HepG2 (cell line): ENCODE results near the gene ANKRD40. TPM values are rescaled to one million over a fixed set of nuclear protein-coding genes. Genes with fewer than 3 reads are reported as not detected.
A peak's percentile ranks its signal among the peaks of the same experiment; 100 is the strongest.

ENCODE experiments used
- ATAC-seq: fragments of 200-7000 bp; cut with Tn5 transposase; 3 replicates; pipeline ENCODE4 v1.9.1; 2020; ENCODE audit warnings: mild to moderate bottlenecking, moderate library complexity
- BruUV-seq: library from RNA; stranded (reverse); fragments of 400-500 nt; replicated peaks from 2 replicates; lab custom pipeline; 2021; lab: Mats Ljungman, UMichigan
- CTCF ChIA-PET: fragments of 300-600 bp; formaldehyde crosslinking; extraction: SDS; loops from one replicate; lab custom pipeline; 2021; ENCODE audit warnings: low total read pairs, inconsistent platforms, low intra/inter-chr PET ratio; lab: Yijun Ruan, JAX
- POLR2A ChIA-PET: fragments of 350-600 bp; sonication (Branson Sonifier 250); formaldehyde crosslinking; loops from one replicate; lab custom pipeline; 2020; ENCODE audit warnings: antibody characterized with exemption, inconsistent platforms; lab: Yijun Ruan, JAX
- DNase-seq: peaks from one replicate; pipeline ENCODE4 v3.0.0-alpha.2; 2015; ENCODE audit warnings: low spot score
- FAIRE-seq: peaks from 3 replicates; lab custom pipeline; 2011; peaks lifted over from hg19 to GRCh38; lab: Jason Lieb, UNC
- H2AFZ ChIP-seq: one replicate; pipeline ENCODE4 v1.6.1; 2011; ENCODE audit warnings: low read length, inconsistent platforms
- H3K27ac ChIP-seq: fragments of 300-600 bp; 3 replicates; pipeline ENCODE4 v1.8.0; 2011; ENCODE audit warnings: mixed run types, mild to moderate bottlenecking, mixed read lengths, low read length, inconsistent platforms; ENCODE audit not compliant: insufficient read depth; ENCODE audit errors: extremely low read length
- H3K27me3 ChIP-seq, 2 experiments: fragments of 200-600 bp in 1 of 2; 2 replicates in 1 of 2; 3 replicates in 1 of 2; pipeline versions ENCODE4 v1.6.0 to v1.8.0; 2011; ENCODE audit warnings: low read length in 2 of 2, mild to moderate bottlenecking in 2 of 2, moderate library complexity in 2 of 2, inconsistent platforms in 1 of 2; ENCODE audit not compliant: insufficient read depth in 2 of 2, control insufficient read depth in 1 of 2
- H3K36me3 ChIP-seq, 2 experiments: fragments of 200-600 bp in 1 of 2; replicated peaks in 1 of 2; 2 replicates in 1 of 2; 3 replicates in 1 of 2; pipeline versions ENCODE4 v1.5.1 to v1.8.0; 2011; ENCODE audit warnings: low read length in 2 of 2, inconsistent platforms in 1 of 2; ENCODE audit not compliant: insufficient read depth in 2 of 2, control insufficient read depth in 1 of 2
- H3K4me1 ChIP-seq: 2 replicates; pipeline ENCODE4 v1.5.1; 2012; ENCODE audit warnings: low read length, inconsistent platforms; ENCODE audit not compliant: insufficient read depth
- H3K4me2 ChIP-seq: 2 replicates; pipeline ENCODE4 v1.6.0; 2011; ENCODE audit warnings: low read depth, low read length, inconsistent platforms
- H3K4me3 ChIP-seq, 3 experiments: fragments of 200-600 bp in 1 of 3; sonication (generic), shearing (Covaris generic) in 1 of 3; replicated peaks in 1 of 3; 2 replicates each; pipeline ENCODE4 v1.5.1; 2011 to 2016; ENCODE audit warnings: low read length in 3 of 3, inconsistent platforms in 2 of 3, low read depth in 2 of 3, mild to moderate bottlenecking in 2 of 3, control low read depth in 1 of 3, mixed read lengths in 1 of 3; ENCODE audit not compliant: insufficient read depth in 1 of 3
- H3K79me2 ChIP-seq: one replicate; pipeline ENCODE4 v1.6.1; 2011; ENCODE audit warnings: low read length, inconsistent platforms; ENCODE audit not compliant: insufficient read depth
- H3K9ac ChIP-seq: 2 replicates; pipeline ENCODE4 v1.6.0; 2011; ENCODE audit warnings: mild to moderate bottlenecking, low read depth, low read length, inconsistent platforms; ENCODE audit not compliant: insufficient read depth
- H3K9me3 ChIP-seq: 2 replicates; pipeline ENCODE4 v1.5.1; 2012; ENCODE audit warnings: mild to moderate bottlenecking, low read length
- H4K20me1 ChIP-seq: 2 replicates; pipeline ENCODE4 v1.6.0; 2011; ENCODE audit warnings: inconsistent platforms, mild to moderate bottlenecking, low read length, moderate library complexity; ENCODE audit not compliant: insufficient read depth
- AHR ChIP-seq: IDR thresholded peaks from 2 replicates; pipeline ENCODE4 v1.6.1; 2018; ENCODE audit warnings: missing genetic modification reagents, missing compliant biosample characterization
- ARID2 ChIP-seq: sonication (generic); formaldehyde crosslinking; IDR thresholded peaks from 2 replicates; pipeline ENCODE4 v1.8.1; 2022; ENCODE audit warnings: mild to moderate bottlenecking, missing genetic modification reagents, borderline replicate concordance
- ELF1 ChIP-seq: sonication (generic); formaldehyde crosslinking; IDR thresholded peaks from 2 replicates; pipeline ENCODE4 v1.4.0; 2020; ENCODE audit warnings: missing genetic modification reagents
- EP300 ChIP-seq, 3 experiments: sonication (generic) in 1 of 3; formaldehyde crosslinking in 1 of 3; IDR thresholded peaks; 2 replicates each; pipeline versions ENCODE4 v1.5.1 to v1.6.1; 2011 to 2020; ENCODE audit warnings: low read depth in 2 of 3, low read length in 2 of 3, borderline replicate concordance in 1 of 3, improper control_type of control experiment in 1 of 3, mild to moderate bottlenecking in 1 of 3, missing genetic modification reagents in 1 of 3, moderate library complexity in 1 of 3
- HIC2 ChIP-seq: sonication (generic); formaldehyde crosslinking; IDR thresholded peaks from 2 replicates; pipeline ENCODE4 v1.9.0; 2022; ENCODE audit warnings: low read depth, missing genetic modification reagents
- IRX3 ChIP-seq: sonication (generic); formaldehyde crosslinking; IDR thresholded peaks from 2 replicates; pipeline ENCODE4 v1.8.1; 2023; ENCODE audit warnings: mild to moderate bottlenecking, low read depth, missing genetic modification reagents, borderline replicate concordance
- LCORL ChIP-seq, 2 experiments: fragments of 450-650 bp in 1 of 2; sonication (generic) in 1 of 2; formaldehyde crosslinking in 1 of 2; IDR thresholded peaks; 2 replicates each; pipeline versions ENCODE4 v1.5.0 to v1.6.1; 2017 to 2020; ENCODE audit warnings: antibody characterized with exemption in 1 of 2, missing genetic modification reagents in 1 of 2
- MAF1 ChIP-seq: sonication (generic); formaldehyde crosslinking; IDR thresholded peaks from 2 replicates; pipeline ENCODE4 v1.5.0; 2020; ENCODE audit warnings: missing genetic modification reagents, borderline replicate concordance
- MTA1 ChIP-seq: sonication (generic); formaldehyde crosslinking; IDR thresholded peaks from 2 replicates; pipeline ENCODE4 v1.4.0; 2020; ENCODE audit warnings: missing genetic modification reagents, mild to moderate bottlenecking, borderline replicate concordance
- NFIC ChIP-seq: IDR thresholded peaks from 2 replicates; pipeline ENCODE4 v1.6.1; 2012; ENCODE audit warnings: mild to moderate bottlenecking, low read length, inconsistent platforms
- NFYB ChIP-seq: sonication (generic); formaldehyde crosslinking; IDR thresholded peaks from 2 replicates; pipeline ENCODE4 v1.4.0; 2020; ENCODE audit warnings: missing genetic modification reagents
- RBM22 ChIP-seq: fragments of 200-400 bp; formaldehyde crosslinking; optimal IDR thresholded peaks from 2 replicates; pipeline ENCODE3; 2017; ENCODE audit warnings: mild to moderate bottlenecking, low read length, moderate library complexity
- RFXAP ChIP-seq: sonication (generic); formaldehyde crosslinking; IDR thresholded peaks from 2 replicates; pipeline ENCODE4 v1.4.0; 2020; ENCODE audit warnings: missing genetic modification reagents, borderline replicate concordance
- SMC3 ChIP-seq: IDR thresholded peaks from 2 replicates; pipeline ENCODE4 v1.6.1; 2011; ENCODE audit warnings: low read length, improper control_type of control experiment
- TBX2 ChIP-seq: sonication (generic); formaldehyde crosslinking; IDR thresholded peaks from 2 replicates; pipeline ENCODE4 v1.5.0; 2020; ENCODE audit warnings: missing genetic modification reagents, mild to moderate bottlenecking, borderline replicate concordance
- ZKSCAN1 ChIP-seq: fragments of 150-350 bp; IDR thresholded peaks from 2 replicates; pipeline ENCODE4 v1.6.1; 2014; ENCODE audit warnings: low read length
- ZNF30 ChIP-seq: sonication (generic); formaldehyde crosslinking; IDR thresholded peaks from 2 replicates; pipeline ENCODE4 v1.5.0; 2020; ENCODE audit warnings: mild to moderate bottlenecking, missing genetic modification reagents
- ZNF615 ChIP-seq: sonication (generic); formaldehyde crosslinking; IDR thresholded peaks from 2 replicates; pipeline ENCODE4 v1.5.0; 2020; ENCODE audit warnings: mild to moderate bottlenecking, missing genetic modification reagents, borderline replicate concordance
- ZNF777 ChIP-seq: sonication (generic); formaldehyde crosslinking; IDR thresholded peaks from 2 replicates; pipeline ENCODE4 v1.4.0; 2020; ENCODE audit warnings: missing genetic modification reagents
- ZNF879 ChIP-seq: sonication (generic); formaldehyde crosslinking; IDR thresholded peaks from 2 replicates; pipeline ENCODE4 v1.8.1; 2023; ENCODE audit warnings: missing genetic modification reagents
- WGBS: methylation state at CpG from one replicate; pipeline ENCODE4 v1.1.6; 2017; ENCODE audit warnings: low lambda C conversion rate; 5-methylcytosine and 5-hydroxymethylcytosine counted together
- in situ Hi-C: cut with HindIII; loops from 2 replicates; pipeline ENCODE4 v1.10.0; 2017; ENCODE audit warnings: low pct_unique_long_range_greater_than_20kb; ENCODE audit not compliant: extremely low pct_ligation_motif_present
- intact Hi-C: fragments of 100-400 bp; cut with micrococcal nuclease; formaldehyde crosslinking; loops from one replicate; pipeline ENCODE4 v1.10.0; 2022; ENCODE audit not compliant: unreplicated experiment
- polyA plus RNA-seq, 8 experiments: library from polyadenylated mRNA; depleted of rRNA in 3 of 8; stranded (reverse) in 7 of 8; unstranded in 1 of 8; fragments of >200 nt; fragmentation: Illumina TruSeq in 4 of 8; extraction: Trizol in 4 of 8; gene quantifications; 2 replicates each; pipeline versions ENCODE4 v1.2.1 to v1.2.3, GENCODE V29; 2011 to 2016; ENCODE audit warnings: low read depth in 4 of 8, missing spikeins in 1 of 8, mixed read lengths in 1 of 8; ENCODE audit not compliant: insufficient read depth in 1 of 8
- total RNA-seq, 5 experiments: library from RNA; depleted of rRNA; stranded (reverse); fragments of >200 nt; fragmentation: Illumina TruSeq; extraction: Trizol; gene quantifications; 2 replicates each; pipeline ENCODE4 v1.2.3, GENCODE V29; 2016; ENCODE audit warnings: low read depth in 1 of 5
- TF ChIP-seq, protein P1 (sequence below): sonication (generic); formaldehyde crosslinking; IDR thresholded peaks from 2 replicates; pipeline ENCODE4 v1.8.1; 2023; ENCODE audit warnings: mild to moderate bottlenecking, missing genetic modification reagents

ANKRD40 gene
- total and polyA plus RNA-seq, 2 of the 13 experiments (the other 11 are each of a cell fraction or from before 2014, with no cell fraction given) = 35.0 to 46.4 TPM

GRCh38 chr17:50679008-50679544 lies 28.6 kb downstream of the ANKRD40 start:
- WGBS = 21% methylated on average over 11 of the region's 11 CpGs
- peaks cover 69% of the 10 kb centered on the region for H3K4me1 ChIP-seq
- H2AFZ ChIP-seq = no peak overlapping the region
- no peak overlapping the region for H3K4me3 ChIP-seq
- H3K27me3 ChIP-seq = no peaks in the 10 kb centered on the region
- no peaks in the 10 kb centered on the region for H4K20me1 ChIP-seq
- CTCF ChIA-PET = no interaction called here
- DNase-seq = peak; percentile 83
- H3K36me3 ChIP-seq = no peaks in the 10 kb centered on the region
- peak overlapping the region; percentile 26 for H3K27ac ChIP-seq
- no peaks in the 10 kb centered on the region for H3K9me3 ChIP-seq
- H3K79me2 ChIP-seq = no peaks in the 10 kb centered on the region
- BruUV-seq = no TSS peak
- 0 out of 2 replicates have a peak overlapping the region, but pooled peaks have one; percentile 9 for H3K9ac ChIP-seq
- FAIRE-seq = peak; percentile 91
- ATAC-seq = peak; percentile 75
- in situ Hi-C loops (no loop called here), intact Hi-C loops (loop anchor here (2.0 kb wide), 1 partner anchor 18 kb away; no protein-coding TSS in a partner anchor)
- POLR2A ChIA-PET = interaction anchor here (0.9 to 21.3 kb wide), 9 partner anchors 8 to 46 kb away, joined by 3 to 839 read pairs (median 5); partner anchors contain the start of gene ABCC3
- H3K4me2 ChIP-seq = peak overlapping the region; percentile 40
- no peak for TF ChIP-seq NFIC
- no peak for TF ChIP-seq ZNF30 (CRISPR knock-in tag)
- no peak for TF ChIP-seq ZNF777 (CRISPR knock-in tag)
- no peak for TF ChIP-seq ZNF615 (CRISPR knock-in tag)
- TF ChIP-seq ARID2 (CRISPR knock-in tag) = no peak
- TF ChIP-seq ELF1 (CRISPR knock-in tag) = no peak
- no peak for TF ChIP-seq ZNF879 (CRISPR knock-in tag)
- no peak for TF ChIP-seq MAF1 (CRISPR knock-in tag)
- 0 out of 2 replicates have a peak, but pooled peaks have one; percentile 35 for TF ChIP-seq AHR
- no peak for TF ChIP-seq IRX3 (CRISPR knock-in tag)
- TF ChIP-seq, protein P1, sequence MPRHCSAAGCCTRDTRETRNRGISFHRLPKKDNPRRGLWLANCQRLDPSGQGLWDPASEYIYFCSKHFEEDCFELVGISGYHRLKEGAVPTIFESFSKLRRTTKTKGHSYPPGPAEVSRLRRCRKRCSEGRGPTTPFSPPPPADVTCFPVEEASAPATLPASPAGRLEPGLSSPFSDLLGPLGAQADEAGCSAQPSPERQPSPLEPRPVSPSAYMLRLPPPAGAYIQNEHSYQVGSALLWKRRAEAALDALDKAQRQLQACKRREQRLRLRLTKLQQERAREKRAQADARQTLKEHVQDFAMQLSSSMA = no peak
- peak in 1 of 2 experiments; percentile 58; a peak in 1 of 4 replicates for TF ChIP-seq EP300 (IDR thresholded peaks at IDR 0.05; ENCODE audit: low read depth in 2 of 2, low read length in 2 of 2)
- TF ChIP-seq EP300 (CRISPR knock-in tag; IDR thresholded peaks at IDR 0.05; ENCODE audit: borderline replicate concordance) = peak; percentile 37; the same call in 1 of the 2 replicates
- TF ChIP-seq TBX2 (CRISPR knock-in tag) = peak; percentile 79; the same call in 1 of the 2 replicates
- peak; percentile 96 for TF ChIP-seq HIC2 (CRISPR knock-in tag)
- TF ChIP-seq RBM22 = no peak
- TF ChIP-seq RFXAP (CRISPR knock-in tag) = no peak; the same call in 1 of the 2 replicates
- no peak for TF ChIP-seq NFYB (CRISPR knock-in tag)
- TF ChIP-seq LCORL (IDR thresholded peaks at IDR 0.05) = no peak
- TF ChIP-seq LCORL (CRISPR knock-in tag; IDR thresholded peaks at IDR 0.05) = peak; percentile 77
- TF ChIP-seq MTA1 (CRISPR knock-in tag) = peak; percentile 46; the same call in 1 of the 2 replicates
- no peak for TF ChIP-seq ZKSCAN1
- TF ChIP-seq SMC3 = no peak
